ENCODE data around the gene MUC22. TPM values are rescaled to one million over a fixed set of nuclear protein-coding genes. Genes with fewer than 3 reads are reported as not detected.

MUC22 gene
- total RNA-seq, 1 experiment from 2014 or later = not detected

GRCh38 chr6:30991891-30992290 lies 18.4 kb upstream of the MUC22 start:
- TF ChIP-seq JUN (CRISPR knock-in tag; IDR thresholded peaks at IDR 0.05) (no peak), NR1H2 (CRISPR knock-in tag; IDR thresholded peaks at IDR 0.05) (no peak), TEAD1 (CRISPR knock-in tag; IDR thresholded peaks at IDR 0.05) (no peak), E2F1 (CRISPR knock-in tag; IDR thresholded peaks at IDR 0.05) (no peak)
- Mint-ChIP-seq H3K4me1 (peaks cover 12% of the 10 kb centered on the region), H3K9me3 (peaks cover 18% of the 10 kb centered on the region), H3K4me3 (no peak overlapping the region), H3K27me3 (ENCODE audit: low read depth) (no peaks in the 10 kb centered on the region; the same call in 1 of the 2 replicates), H3K36me3 (peaks cover 10% of the 10 kb centered on the region), H3K27ac (no peak overlapping the region)
- ATAC-seq = no peak
- POLR2A ChIA-PET = interaction anchor here (0.6 kb wide), 2 partner anchors 69 to 1979 kb away, joined by 3 read pairs; no protein-coding TSS in a partner anchor
- no peak for DNase-seq (ENCODE audit: low spot score)
- CTCF ChIA-PET = interaction anchor here (0.6 to 1.2 kb wide), 2 partner anchors 87 to 88 kb away, joined by 3 to 4 read pairs; no protein-coding TSS in a partner anchor

GRCh38 chr6:30997301-30997700 lies 13.0 kb upstream of the MUC22 start:
- CTCF ChIA-PET = interaction anchor here (1.2 kb wide), 1 partner anchor 45 kb away, joined by 3 read pairs; no protein-coding TSS in a partner anchor
- Mint-ChIP-seq H3K9me3 (peaks cover 18% of the 10 kb centered on the region), H3K27ac (no peak overlapping the region), H3K4me1 (no peaks in the 10 kb centered on the region), H3K4me3 (no peak overlapping the region), H3K36me3 (peaks cover 12% of the 10 kb centered on the region), H3K27me3 (ENCODE audit: low read depth) (no peaks in the 10 kb centered on the region)
- ATAC-seq (no peak), DNase-seq (ENCODE audit: low spot score) (no peak)
- no peak for TF ChIP-seq ETV6 (CRISPR knock-in tag; IDR thresholded peaks at IDR 0.05)
- POLR2A ChIA-PET = no interaction called here

- H3K4me1 Mint-ChIP-seq = no peaks in the 10 kb centered on the region
- no peaks in the 10 kb centered on the region for H3K27me3 Mint-ChIP-seq (ENCODE audit: low read depth)
- TF ChIP-seq NR2C2 (CRISPR knock-in tag; IDR thresholded peaks at IDR 0.05) (no peak), PRRX2 (CRISPR knock-in tag; IDR thresholded peaks at IDR 0.05) (no peak), E2F5 (CRISPR knock-in tag; IDR thresholded peaks at IDR 0.05) (no peak), CREM (CRISPR knock-in tag; IDR thresholded peaks at IDR 0.05) (no peak), TCF7 (CRISPR knock-in tag; IDR thresholded peaks at IDR 0.05; ENCODE audit: low read depth) (no peak), FOXP1 (CRISPR knock-in tag; IDR thresholded peaks at IDR 0.05; ENCODE audit: borderline replicate concordance) (no peak), NFYB (CRISPR knock-in tag; conservative IDR thresholded peaks at IDR 0.05; ENCODE audit: low read depth) (no peak), AFF4 (CRISPR knock-in tag; IDR thresholded peaks at IDR 0.05; ENCODE audit: borderline replicate concordance) (no peak), MLX (CRISPR knock-in tag; IDR thresholded peaks at IDR 0.05) (no peak), ATF2 (CRISPR knock-in tag; IDR thresholded peaks at IDR 0.05; ENCODE audit: borderline replicate concordance, low read depth) (no peak), FOXP4 (CRISPR knock-in tag; IDR thresholded peaks at IDR 0.05) (no peak), JUN (CRISPR knock-in tag; IDR thresholded peaks at IDR 0.05) (no peak), SMAD3 (CRISPR knock-in tag; IDR thresholded peaks at IDR 0.05; ENCODE audit: borderline replicate concordance) (no peak), ZMAT4 (CRISPR knock-in tag; IDR thresholded peaks at IDR 0.05) (no peak), GRHL2 (CRISPR knock-in tag; IDR thresholded peaks at IDR 0.05; ENCODE audit: insufficient replicate concordance, severe bottlenecking) (no peak), GTF2I (CRISPR knock-in tag; conservative IDR thresholded peaks at IDR 0.05) (no peak)
- H3K4me3 Mint-ChIP-seq = no peak overlapping the region
- ATAC-seq = no peak
- peaks cover 16% of the 10 kb centered on the region for H3K9me3 Mint-ChIP-seq
- ChIA-PET CTCF (interaction anchor here (1.2 kb wide), 1 partner anchor 44 kb away, joined by 3 read pairs; no protein-coding TSS in a partner anchor), POLR2A (no interaction called here)
- H3K27ac Mint-ChIP-seq = no peak overlapping the region
- DNase-seq (ENCODE audit: low spot score) = no peak
- H3K36me3 Mint-ChIP-seq = peaks cover 11% of the 10 kb centered on the region
These were observed 11.5 kb upstream of the MUC22 start for GRCh38 chr6:30998785-30999184.
